Nephron progenitor cell (in vitro differentiated cells): ENCODE results near the gene EFNA3.

Experiments
- DNase-seq: peaks from one replicate; pipeline ENCODE4 v3.0.0; 2021
- H3K27ac Mint-ChIP-seq: 2 replicates; pipeline ENCODE4 v1.8.0; 2021; ENCODE audit warnings: mild to moderate bottlenecking, moderate library complexity, mixed read lengths
- H3K27me3 Mint-ChIP-seq: 2 replicates; pipeline ENCODE4 v1.8.0; 2021; ENCODE audit warnings: mild to moderate bottlenecking, low read depth, mixed read lengths; ENCODE audit not compliant: poor library complexity
- H3K36me3 Mint-ChIP-seq: 2 replicates; pipeline ENCODE4 v1.8.0; 2021; ENCODE audit warnings: low read depth, mixed read lengths
- H3K4me1 Mint-ChIP-seq: 2 replicates; pipeline ENCODE4 v1.8.0; 2021; ENCODE audit warnings: mixed read lengths
- H3K4me3 Mint-ChIP-seq: 2 replicates; pipeline ENCODE4 v1.8.0; 2021; ENCODE audit warnings: mild to moderate bottlenecking, moderate library complexity, mixed read lengths
- H3K9me3 Mint-ChIP-seq: 2 replicates; pipeline ENCODE4 v1.8.0; 2021; ENCODE audit warnings: mild to moderate bottlenecking, moderate library complexity, mixed read lengths
- TF ChIP-seq, protein P1 (sequence below): fragments of 200-600 bp; sonication (generic); IDR thresholded peaks from 2 replicates; pipeline ENCODE4 v1.5.0; 2021; ENCODE audit warnings: antibody characterized with exemption

Gene EFNA3

DNA sequence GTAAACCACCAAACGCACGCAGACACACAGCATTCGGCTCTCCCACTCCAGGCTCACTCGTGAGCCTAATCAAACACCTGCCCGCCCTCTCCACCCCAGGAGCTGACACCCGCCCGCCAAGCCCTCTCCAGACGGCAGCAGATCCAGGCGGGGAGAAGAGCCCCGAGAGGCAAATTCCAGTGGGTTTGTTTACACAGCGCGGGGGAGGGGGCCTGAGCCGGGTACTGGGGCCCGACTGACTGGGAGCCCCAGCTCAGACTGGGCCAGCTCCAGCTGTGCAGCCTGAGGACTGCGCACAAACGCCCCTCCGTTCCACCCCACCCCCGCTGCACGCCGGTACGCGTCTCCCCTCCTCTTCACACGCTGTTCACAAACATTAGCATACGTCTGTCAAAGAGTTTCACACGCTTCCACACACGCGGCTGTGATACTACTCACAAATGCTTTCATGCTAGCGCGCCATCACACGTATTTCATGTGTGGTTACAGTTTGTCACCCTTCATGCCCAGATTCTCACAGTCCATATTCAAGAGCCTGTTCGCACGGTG is 48.0 kb downstream of the EFNA3 start:
- Mint-ChIP-seq H3K4me3 (peak overlapping the region; percentile 85), H3K9me3 (no peaks in the 10 kb centered on the region), H3K27me3 (peaks cover 35% of the 10 kb centered on the region), H3K27ac (peak overlapping the region; percentile 91), H3K36me3 (peaks cover 10% of the 10 kb centered on the region), H3K4me1 (peaks cover 75% of the 10 kb centered on the region)
- TF ChIP-seq, protein P1, sequence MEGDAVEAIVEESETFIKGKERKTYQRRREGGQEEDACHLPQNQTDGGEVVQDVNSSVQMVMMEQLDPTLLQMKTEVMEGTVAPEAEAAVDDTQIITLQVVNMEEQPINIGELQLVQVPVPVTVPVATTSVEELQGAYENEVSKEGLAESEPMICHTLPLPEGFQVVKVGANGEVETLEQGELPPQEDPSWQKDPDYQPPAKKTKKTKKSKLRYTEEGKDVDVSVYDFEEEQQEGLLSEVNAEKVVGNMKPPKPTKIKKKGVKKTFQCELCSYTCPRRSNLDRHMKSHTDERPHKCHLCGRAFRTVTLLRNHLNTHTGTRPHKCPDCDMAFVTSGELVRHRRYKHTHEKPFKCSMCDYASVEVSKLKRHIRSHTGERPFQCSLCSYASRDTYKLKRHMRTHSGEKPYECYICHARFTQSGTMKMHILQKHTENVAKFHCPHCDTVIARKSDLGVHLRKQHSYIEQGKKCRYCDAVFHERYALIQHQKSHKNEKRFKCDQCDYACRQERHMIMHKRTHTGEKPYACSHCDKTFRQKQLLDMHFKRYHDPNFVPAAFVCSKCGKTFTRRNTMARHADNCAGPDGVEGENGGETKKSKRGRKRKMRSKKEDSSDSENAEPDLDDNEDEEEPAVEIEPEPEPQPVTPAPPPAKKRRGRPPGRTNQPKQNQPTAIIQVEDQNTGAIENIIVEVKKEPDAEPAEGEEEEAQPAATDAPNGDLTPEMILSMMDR = no peak
- peak; percentile 61 for DNase-seq

DNA sequence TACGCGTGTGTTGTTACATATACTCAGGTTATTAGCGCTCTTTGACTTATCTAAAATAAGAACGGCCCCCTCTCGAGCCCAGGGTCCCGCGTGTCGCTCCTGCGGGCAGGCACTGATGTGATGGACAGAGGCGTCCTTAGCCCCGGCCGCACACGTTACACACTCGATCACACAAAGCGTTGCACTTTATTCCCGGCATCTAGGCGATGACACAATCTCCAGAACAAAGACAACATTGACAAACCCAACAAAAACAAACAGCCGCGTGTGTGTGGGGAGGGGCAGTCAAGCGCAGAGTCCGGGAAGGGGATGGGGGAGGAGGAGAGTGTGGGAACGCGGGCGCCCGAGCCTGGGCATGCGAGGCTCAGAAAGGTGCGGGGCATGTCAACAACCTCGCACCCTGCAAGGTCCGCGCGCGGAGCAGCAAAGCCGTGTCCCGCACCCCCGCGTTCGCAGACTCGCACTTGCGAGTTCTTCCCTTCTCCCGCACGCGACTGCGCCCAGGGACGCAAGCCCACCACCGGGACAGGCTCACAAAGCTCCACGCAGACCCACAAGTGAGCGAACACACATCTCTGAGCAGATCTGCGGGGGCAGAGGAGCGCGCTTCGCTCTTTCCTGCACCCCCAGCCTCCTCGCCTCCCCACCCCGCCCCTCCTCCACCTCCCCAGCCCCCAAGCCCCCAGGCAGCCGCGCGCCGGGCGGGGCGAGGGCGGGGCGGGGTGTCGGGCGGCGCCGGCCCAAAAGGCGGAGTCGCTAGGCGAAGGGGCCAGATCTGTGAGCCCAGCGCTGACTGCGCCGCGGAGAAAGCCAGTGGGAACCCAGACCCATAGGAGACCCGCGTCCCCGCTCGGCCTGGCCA is 48.7 kb downstream of the EFNA3 start, which contains the start of gene EFNA1:
EFNA1 (plus strand) TSS at position 772 of the 862 bp plus-strand sequence. CDS start 102 bp downstream, outside the sequence.
- H3K27ac Mint-ChIP-seq = peak within 1 kb of the TSS; percentile 91
- TF ChIP-seq, protein P1 = no peak
- peaks cover 33% of the 10 kb centered on the region for H3K27me3 Mint-ChIP-seq
- H3K36me3 Mint-ChIP-seq = peaks cover 15% of the 10 kb centered on the region
- peak within 1 kb of the TSS; percentile 93 for H3K4me3 Mint-ChIP-seq
- peaks cover 79% of the 10 kb centered on the region for H3K4me1 Mint-ChIP-seq
- H3K9me3 Mint-ChIP-seq = no peaks in the 10 kb centered on the region
- DNase-seq = peak; percentile 76

DNA sequence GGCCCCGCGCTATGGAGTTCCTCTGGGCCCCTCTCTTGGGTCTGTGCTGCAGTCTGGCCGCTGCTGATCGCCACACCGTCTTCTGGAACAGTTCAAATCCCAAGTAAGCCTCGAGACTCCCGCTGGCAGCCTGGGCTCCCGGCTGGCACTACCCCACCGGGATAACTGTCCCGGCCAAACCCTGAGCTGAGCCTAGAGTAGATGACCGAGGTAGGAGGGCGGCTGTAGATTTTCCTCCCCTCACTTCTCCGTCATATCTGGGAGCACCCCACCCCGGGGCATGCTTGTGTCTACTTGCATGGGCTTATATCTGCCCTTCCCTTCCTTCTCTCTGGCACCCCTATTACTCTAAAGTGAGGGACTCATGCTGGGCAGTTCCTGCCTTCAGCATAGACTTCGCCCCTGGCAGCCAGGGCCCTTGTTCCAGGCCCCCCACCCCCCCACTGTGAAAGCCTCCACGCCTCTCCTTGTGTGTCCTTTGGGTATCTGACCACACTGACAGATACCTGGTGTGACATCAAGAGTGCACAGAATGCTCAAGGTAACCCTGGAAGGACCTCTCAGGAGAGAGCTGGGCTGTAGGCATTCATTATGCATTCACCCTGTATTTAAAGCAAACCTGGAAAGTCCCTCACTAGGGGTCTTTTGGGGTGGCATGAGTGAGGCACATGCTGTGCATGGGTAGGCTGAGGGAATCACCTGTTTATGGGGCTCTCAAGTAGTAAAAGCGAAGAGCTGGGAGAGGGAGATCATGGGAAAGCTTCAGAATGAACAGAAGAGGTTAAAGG is 49.5 kb downstream of the EFNA3 start:
- peaks cover 28% of the 10 kb centered on the region for H3K27me3 Mint-ChIP-seq
- H3K9me3 Mint-ChIP-seq = no peaks in the 10 kb centered on the region
- H3K4me1 Mint-ChIP-seq = peaks cover 79% of the 10 kb centered on the region

DNA sequence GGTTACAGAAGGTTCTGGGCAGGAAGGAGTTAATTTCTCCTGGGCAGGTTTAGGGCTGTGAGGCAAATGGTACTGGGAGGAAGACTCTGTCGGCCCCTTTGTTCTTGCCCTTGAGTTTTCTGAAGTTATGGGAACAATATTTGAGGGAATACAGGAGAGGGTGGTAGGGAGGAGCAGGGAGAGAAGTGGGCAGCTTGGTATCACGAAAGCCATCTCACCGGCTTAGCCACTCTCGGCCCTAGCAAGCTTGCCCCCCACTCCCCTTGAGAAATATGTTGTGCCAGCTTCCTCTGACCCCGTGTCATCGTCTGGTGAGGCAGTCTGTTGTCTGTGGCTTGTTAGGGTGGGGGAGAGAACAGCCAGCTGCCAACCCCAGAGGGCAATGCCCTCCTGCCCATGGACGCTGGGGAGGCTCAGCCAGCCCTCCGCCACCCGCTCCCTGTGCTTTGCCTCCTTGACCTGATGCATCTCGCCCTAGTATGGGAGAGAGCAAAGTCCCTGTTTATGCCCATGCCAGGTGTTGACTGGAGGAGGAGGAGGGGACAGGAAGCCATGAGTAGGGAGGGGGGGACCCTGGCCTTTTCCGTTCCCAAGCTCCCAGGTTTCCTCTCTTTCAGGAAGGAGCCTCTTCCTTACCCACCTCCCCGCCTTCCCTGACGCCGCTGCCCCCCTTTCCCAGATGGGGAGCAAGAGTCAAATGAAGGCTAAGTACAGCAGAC is 50.3 kb downstream of the EFNA3 start:
- H3K4me3 Mint-ChIP-seq = peak overlapping the region; percentile 93
- no peaks in the 10 kb centered on the region for H3K9me3 Mint-ChIP-seq
- H3K36me3 Mint-ChIP-seq = peaks cover 24% of the 10 kb centered on the region
- no peak for DNase-seq
- H3K27me3 Mint-ChIP-seq = peaks cover 24% of the 10 kb centered on the region
- peaks cover 84% of the 10 kb centered on the region for H3K4me1 Mint-ChIP-seq
- TF ChIP-seq, protein P1 = no peak
- H3K27ac Mint-ChIP-seq = peak overlapping the region; percentile 80

More for the DNA sequence above, 49.5 kb downstream of the EFNA3 start:
- Mint-ChIP-seq H3K4me3 (peak overlapping the region; percentile 93), H3K27ac (peak overlapping the region; percentile 17), H3K36me3 (peaks cover 17% of the 10 kb centered on the region)
- no peak for DNase-seq
- TF ChIP-seq, protein P1 = no peak

DNA sequence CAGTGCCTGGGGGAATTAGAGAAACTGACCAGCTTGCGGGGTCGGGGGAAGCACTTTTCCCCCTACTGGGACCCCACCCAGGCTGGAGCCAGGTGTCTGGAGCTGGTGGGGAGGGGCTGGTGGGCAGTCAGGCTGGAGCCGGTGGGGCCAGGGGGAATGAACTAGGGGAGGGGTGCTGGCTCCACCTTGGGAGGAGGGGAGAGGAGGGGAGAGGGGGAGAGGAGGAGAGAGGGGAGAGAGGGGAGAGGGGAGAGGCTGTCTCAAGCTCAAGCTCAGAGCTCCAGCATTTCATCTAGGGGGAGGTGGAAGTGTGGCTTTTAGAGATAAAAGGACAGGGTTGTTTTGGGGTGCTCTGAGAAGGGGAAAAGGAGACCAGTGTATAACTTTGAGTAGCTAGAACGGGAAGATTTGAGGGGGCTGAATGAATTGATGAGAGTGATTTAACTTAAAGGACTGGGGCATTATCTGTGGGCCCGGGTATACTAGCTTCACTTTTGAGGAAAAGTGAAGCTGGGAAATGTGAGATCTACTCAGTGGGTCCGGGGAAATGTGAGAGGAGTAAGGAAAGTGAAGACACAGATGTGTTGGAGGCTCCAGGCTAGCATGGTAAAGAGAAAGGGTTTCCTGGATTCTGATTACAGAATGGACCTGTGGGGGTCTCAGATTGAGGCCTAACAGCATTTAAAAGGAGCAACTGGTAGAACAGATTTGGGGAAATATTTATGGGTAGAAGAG is 51.8 kb downstream of the EFNA3 start:
- peaks cover 28% of the 10 kb centered on the region for H3K36me3 Mint-ChIP-seq
- H3K4me3 Mint-ChIP-seq = peak overlapping the region; percentile 93
- peaks cover 86% of the 10 kb centered on the region for H3K4me1 Mint-ChIP-seq
- H3K9me3 Mint-ChIP-seq = no peaks in the 10 kb centered on the region
- TF ChIP-seq, protein P1 = no peak
- H3K27me3 Mint-ChIP-seq = peaks cover 14% of the 10 kb centered on the region
- peak overlapping the region; percentile 58 for H3K27ac Mint-ChIP-seq
- peak; percentile 30 for DNase-seq
